ENCODE data around the gene ACVR1B.

- no peak for TF ChIP-seq CTCF (IDR thresholded peaks at IDR 0.05; ENCODE audit: borderline replicate concordance, extremely low read depth, low read length, poor library complexity, severe bottlenecking)
- TF ChIP-seq EZH2 (IDR thresholded peaks at IDR 0.05; ENCODE audit: borderline replicate concordance, low read depth, low read length, severe bottlenecking), result no peak
These were observed 90.2 kb downstream of the ACVR1B start for GRCh38 chr12:52041695-52042123.

Data from DND-41 (cell line).